WI38 (cell line): ENCODE data around the gene C3.

Experiments used
- H3K4me3 ChIP-seq: 2 replicates; pipeline ENCODE4 v1.5.1; 2011; ENCODE audit warnings: low read depth, mild to moderate bottlenecking, control low read depth, low read length
- TF ChIP-seq, protein P1 (sequence below): IDR thresholded peaks from 2 replicates; pipeline ENCODE4 v1.5.1; 2012; ENCODE audit warnings: low read depth, mild to moderate bottlenecking, control low read depth, low read length

The C3 gene

DNA sequence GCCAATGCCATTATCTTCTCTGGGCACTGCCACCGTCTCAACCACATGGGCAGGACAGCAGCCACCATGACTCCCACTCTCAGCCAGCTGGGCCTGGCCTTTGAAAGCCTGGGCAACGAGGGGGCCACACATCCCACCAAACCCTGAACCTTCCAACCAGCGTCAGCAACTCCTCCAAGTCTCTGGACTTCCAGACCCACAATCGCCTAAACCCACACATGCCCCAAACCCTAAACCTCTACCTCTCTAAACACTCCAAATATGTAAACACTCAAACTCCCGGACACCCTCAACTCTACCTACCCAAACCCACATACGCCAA lies 949 bp downstream of the C3 start:
- TF ChIP-seq, protein P1, sequence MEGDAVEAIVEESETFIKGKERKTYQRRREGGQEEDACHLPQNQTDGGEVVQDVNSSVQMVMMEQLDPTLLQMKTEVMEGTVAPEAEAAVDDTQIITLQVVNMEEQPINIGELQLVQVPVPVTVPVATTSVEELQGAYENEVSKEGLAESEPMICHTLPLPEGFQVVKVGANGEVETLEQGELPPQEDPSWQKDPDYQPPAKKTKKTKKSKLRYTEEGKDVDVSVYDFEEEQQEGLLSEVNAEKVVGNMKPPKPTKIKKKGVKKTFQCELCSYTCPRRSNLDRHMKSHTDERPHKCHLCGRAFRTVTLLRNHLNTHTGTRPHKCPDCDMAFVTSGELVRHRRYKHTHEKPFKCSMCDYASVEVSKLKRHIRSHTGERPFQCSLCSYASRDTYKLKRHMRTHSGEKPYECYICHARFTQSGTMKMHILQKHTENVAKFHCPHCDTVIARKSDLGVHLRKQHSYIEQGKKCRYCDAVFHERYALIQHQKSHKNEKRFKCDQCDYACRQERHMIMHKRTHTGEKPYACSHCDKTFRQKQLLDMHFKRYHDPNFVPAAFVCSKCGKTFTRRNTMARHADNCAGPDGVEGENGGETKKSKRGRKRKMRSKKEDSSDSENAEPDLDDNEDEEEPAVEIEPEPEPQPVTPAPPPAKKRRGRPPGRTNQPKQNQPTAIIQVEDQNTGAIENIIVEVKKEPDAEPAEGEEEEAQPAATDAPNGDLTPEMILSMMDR: no peak
- H3K4me3 ChIP-seq: no peak overlapping the region

DNA sequence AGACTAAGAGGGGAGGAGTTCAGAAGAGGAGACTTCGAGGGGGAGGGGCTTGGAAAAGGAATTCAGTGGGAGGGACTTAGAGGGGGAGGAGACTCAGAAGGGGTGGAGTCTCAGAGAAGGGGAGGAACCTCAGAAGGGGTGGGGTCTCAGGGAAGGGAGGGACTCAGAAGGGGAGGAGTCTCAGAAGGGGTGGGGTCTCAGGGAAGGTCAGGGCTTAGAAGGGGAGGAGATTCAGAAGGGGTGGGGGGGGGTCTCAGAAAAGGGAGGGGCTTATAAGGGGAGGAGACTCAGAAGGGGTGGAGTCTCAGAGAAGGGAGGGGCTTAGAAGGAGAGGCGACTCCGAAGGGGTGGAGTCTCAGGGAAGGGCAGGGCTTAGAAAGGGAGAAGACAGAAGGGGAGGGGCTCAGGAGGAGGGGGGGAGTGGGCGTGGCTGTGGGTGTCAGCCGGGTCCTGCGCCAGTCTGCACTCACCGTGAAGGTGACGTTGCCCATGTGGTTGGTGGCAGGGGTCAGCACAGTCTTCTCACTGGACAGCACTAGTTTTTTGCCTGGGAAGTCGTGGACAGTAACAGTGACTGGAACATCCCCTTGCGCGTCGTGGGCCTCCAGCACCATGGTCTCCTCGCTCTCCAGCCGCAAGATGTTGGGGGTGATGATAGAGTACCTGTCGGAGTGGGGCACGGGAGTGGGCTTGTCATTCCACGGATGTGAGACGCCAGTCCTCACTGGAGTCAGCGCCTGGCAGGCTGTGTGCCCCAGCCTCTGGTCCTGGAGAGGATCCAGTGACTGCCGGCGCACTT lies 1.5 kb downstream of the C3 start:
- H3K4me3 ChIP-seq: no peak overlapping the region
- TF ChIP-seq, protein P1: no peak

DNA sequence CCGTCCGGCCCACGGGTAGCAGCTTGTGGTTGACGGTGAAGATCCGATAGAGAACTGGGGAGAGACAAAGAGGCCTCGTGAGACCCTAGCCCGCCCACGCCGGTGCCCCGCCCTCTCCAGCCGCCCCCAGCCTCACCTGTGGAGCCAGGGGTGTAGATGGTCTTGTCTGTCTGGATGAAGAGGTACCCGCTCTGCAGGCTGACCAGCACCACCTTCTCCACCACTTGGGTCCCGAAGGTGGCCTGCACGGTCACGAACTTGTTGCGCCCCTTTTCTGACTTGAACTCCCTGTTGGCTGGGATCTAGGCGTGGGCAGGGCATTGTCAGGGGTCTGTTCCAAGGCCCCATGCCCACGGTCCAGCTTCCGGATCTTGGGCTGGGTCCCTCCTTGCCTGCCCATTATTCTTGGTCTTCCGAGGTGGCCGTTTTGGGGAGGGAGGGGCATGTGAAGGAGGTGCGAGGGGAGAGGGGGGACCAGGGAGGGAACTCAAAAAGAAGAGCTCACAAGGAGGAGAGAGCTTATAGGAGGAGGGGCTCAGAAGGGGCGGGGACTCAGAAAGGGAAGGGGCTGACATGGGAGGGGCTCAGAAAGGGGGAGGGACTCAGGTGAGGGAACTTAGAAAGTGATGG lies 2.2 kb downstream of the C3 start:
- TF ChIP-seq, protein P1: no peak
- no peak overlapping the region for H3K4me3 ChIP-seq

DNA sequence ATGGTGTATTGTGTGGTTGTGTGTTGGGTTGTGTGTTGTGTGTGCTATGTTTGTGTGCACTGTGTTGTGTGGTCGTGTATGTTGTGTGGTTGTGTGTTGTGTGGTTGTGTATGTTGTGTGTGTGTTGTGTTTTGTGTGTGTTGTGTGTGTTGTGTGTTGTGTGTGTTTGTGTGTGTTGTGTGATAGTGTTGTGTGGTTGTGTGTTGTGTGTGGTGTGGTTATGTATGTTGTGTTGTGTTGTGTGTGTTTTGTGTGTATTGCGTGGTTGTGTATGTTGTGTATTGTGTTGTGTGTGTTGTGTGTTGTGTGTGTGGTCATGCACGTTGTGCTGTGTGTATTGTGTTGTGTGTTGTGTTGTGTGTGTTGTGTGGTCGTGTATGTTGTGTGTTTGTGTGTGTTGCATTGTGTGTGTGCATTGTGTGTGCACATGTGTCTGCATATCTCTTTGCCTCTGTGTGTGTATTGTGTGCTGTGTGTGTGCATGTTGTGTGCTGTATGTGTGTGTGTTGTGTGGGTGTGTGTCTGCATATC lies 2.9 kb downstream of the C3 start:
- TF ChIP-seq, protein P1: no peak
- H3K4me3 ChIP-seq: no peak overlapping the region

DNA sequence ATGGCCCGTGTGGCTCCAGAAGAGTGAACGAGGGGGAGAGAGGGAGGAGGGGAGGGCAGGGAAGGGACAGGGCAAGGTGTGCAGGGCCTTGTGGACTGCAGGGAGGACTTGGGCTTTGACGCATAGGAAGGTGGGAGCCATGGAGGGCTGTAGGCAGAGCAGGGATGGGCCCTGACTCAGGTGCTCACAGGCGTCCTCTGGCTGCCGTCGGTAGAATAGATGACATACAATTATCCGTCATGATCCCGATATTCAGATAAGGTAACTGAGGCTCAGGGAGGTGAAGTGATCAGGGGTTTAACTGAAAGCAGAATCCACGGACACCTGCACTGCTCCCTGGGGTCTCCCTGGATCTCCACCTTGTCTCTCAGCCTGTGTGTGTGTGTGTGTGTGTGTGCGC lies 3.4 kb downstream of the C3 start:
- H3K4me3 ChIP-seq: no peak overlapping the region
- TF ChIP-seq, protein P1: no peak

DNA sequence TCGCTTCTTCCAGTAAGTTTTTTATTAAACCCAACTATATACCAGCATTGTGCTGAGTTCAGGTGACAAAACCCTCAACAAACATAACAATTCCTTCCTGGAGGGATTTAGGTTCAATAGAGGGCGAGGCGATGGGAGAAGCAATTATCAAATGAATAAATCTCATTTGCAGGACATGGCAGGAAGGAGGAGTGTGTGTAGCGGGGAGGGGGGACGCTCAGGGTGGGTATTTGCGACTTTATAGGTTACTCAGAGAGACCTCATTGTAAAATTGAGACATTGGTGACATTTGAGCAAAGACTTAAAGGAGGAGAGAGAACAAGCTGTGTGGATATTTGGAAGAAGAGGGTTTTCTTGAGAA lies 3.9 kb downstream of the C3 start:
- H3K4me3 ChIP-seq: no peak overlapping the region
- TF ChIP-seq, protein P1: no peak
